ENCODE results near the gene B9D1. TPM values are rescaled to one million over a fixed set of nuclear protein-coding genes. Genes with fewer than 3 reads are reported as not detected.

B9D1 gene
- total RNA-seq, 2 donors from 2014 or later, result 0.37 to 1.2 TPM

DNA sequence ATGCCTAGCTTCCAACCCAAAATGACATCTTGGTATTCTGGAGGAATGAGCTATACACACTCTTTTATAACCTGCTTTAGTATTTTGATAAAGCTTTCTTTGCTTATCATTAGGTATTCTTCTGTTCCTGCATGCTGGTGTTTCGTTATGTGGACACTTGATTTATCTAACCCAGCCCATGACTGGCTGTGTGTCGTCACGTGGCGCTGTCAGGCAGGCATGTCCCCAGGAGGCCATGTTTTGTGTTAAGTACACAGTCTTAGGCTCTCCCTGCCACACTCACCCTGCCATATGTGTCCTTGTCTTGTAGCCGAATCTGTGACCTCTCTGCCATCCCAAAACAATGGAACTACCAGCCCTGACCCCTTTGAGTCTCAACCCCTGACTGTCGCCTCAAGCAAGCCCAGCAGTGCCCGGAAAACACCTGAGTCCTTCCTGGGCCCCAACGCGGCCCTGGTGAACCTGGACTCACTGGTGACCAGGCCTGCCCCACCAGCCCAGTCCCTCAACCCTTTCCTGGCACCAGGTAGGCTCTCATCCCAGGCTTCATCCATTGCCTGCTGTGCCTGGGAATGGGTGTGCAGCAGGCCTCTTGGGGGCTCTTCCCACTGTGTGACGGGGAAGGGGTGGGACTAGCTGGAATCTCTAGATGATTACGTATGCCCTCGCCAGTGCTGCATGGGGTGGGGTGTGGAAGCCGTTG lies 30.8 kb downstream of the B9D1 start:
- Mint-ChIP-seq H3K27me3 (peaks cover 14% of the 10 kb centered on the region), H3K4me3 (no peak overlapping the region), H3K4me1 (peaks cover 4% of the 10 kb centered on the region), H3K36me3 (ENCODE audit: low read depth) (no peaks in the 10 kb centered on the region), H3K27ac (no peak overlapping the region)
- ATAC-seq (no peak), DNase-seq (no peak)
- H3K9me3 ChIP-seq (ENCODE audit: control insufficient read depth, low read length, poor library complexity, severe bottlenecking), result no peaks in the 10 kb centered on the region

- H3K27ac Mint-ChIP-seq, result no peak overlapping the region
- no peak for ATAC-seq
- H3K36me3 Mint-ChIP-seq (ENCODE audit: low read depth), result no peaks in the 10 kb centered on the region
- no peak for DNase-seq
- no peak overlapping the region for H3K4me3 Mint-ChIP-seq
- no peaks in the 10 kb centered on the region for H3K9me3 ChIP-seq (ENCODE audit: control insufficient read depth, low read length, poor library complexity, severe bottlenecking)
- peaks cover 4% of the 10 kb centered on the region for H3K4me1 Mint-ChIP-seq
- H3K27me3 Mint-ChIP-seq, result peaks cover 14% of the 10 kb centered on the region
These were observed 31.4 kb downstream of the B9D1 start for GRCh38 chr17:19331134-19331533.

DNA sequence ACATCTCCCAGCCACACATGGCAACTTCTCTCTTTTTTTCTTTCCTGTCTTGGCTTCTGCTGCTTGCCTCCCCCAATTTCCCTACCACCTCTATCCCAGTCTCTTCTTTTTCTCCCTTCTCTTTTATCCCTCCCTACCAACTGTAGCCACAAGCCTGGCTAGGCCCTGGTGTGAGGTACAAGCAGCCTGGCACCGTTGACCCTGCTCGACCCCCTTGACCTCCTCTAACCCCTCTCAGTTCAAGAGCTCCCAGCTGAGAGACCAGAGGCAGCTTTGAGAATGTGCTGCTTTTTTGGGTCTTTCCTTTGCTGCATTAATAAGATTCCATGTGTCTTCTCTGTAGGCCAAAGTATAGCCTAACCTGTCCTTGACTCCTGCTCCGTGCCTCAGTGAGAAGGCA lies 32.3 kb downstream of the B9D1 start:
- Mint-ChIP-seq H3K27me3 (peaks cover 10% of the 10 kb centered on the region), H3K36me3 (ENCODE audit: low read depth) (no peaks in the 10 kb centered on the region), H3K4me3 (no peak overlapping the region), H3K4me1 (peaks cover 4% of the 10 kb centered on the region), H3K27ac (no peak overlapping the region)
- no peaks in the 10 kb centered on the region for H3K9me3 ChIP-seq (ENCODE audit: control insufficient read depth, low read length, poor library complexity, severe bottlenecking)
- no peak for DNase-seq
- no peak for ATAC-seq

- Mint-ChIP-seq H3K27me3 (peaks cover 10% of the 10 kb centered on the region), H3K27ac (no peak overlapping the region), H3K4me3 (no peak overlapping the region), H3K4me1 (peaks cover 4% of the 10 kb centered on the region), H3K36me3 (ENCODE audit: low read depth) (no peaks in the 10 kb centered on the region)
- DNase-seq (no peak), ATAC-seq (no peak)
- no peaks in the 10 kb centered on the region for H3K9me3 ChIP-seq (ENCODE audit: control insufficient read depth, low read length, poor library complexity, severe bottlenecking)
These were observed 32.7 kb downstream of the B9D1 start for GRCh38 chr17:19329839-19330238.

- H3K4me1 Mint-ChIP-seq, result peaks cover 4% of the 10 kb centered on the region
- H3K27me3 Mint-ChIP-seq, result peaks cover 10% of the 10 kb centered on the region
- no peak overlapping the region for H3K27ac Mint-ChIP-seq
- no peaks in the 10 kb centered on the region for H3K9me3 ChIP-seq (ENCODE audit: control insufficient read depth, low read length, poor library complexity, severe bottlenecking)
- DNase-seq (no peak), ATAC-seq (no peak)
- H3K36me3 Mint-ChIP-seq (ENCODE audit: low read depth), result no peaks in the 10 kb centered on the region
- H3K4me3 Mint-ChIP-seq, result no peak overlapping the region
These were observed 33.4 kb downstream of the B9D1 start for GRCh38 chr17:19329136-19329535.

- H3K9me3 ChIP-seq (ENCODE audit: control insufficient read depth, low read length, poor library complexity, severe bottlenecking), result no peaks in the 10 kb centered on the region
- no peak for ATAC-seq
- no peak for DNase-seq
- Mint-ChIP-seq H3K27ac (no peak overlapping the region), H3K27me3 (peaks cover 10% of the 10 kb centered on the region), H3K4me1 (peaks cover 4% of the 10 kb centered on the region), H3K36me3 (ENCODE audit: low read depth) (no peaks in the 10 kb centered on the region), H3K4me3 (no peak overlapping the region)
These were observed 34.0 kb downstream of the B9D1 start for GRCh38 chr17:19328441-19329061.

DNA sequence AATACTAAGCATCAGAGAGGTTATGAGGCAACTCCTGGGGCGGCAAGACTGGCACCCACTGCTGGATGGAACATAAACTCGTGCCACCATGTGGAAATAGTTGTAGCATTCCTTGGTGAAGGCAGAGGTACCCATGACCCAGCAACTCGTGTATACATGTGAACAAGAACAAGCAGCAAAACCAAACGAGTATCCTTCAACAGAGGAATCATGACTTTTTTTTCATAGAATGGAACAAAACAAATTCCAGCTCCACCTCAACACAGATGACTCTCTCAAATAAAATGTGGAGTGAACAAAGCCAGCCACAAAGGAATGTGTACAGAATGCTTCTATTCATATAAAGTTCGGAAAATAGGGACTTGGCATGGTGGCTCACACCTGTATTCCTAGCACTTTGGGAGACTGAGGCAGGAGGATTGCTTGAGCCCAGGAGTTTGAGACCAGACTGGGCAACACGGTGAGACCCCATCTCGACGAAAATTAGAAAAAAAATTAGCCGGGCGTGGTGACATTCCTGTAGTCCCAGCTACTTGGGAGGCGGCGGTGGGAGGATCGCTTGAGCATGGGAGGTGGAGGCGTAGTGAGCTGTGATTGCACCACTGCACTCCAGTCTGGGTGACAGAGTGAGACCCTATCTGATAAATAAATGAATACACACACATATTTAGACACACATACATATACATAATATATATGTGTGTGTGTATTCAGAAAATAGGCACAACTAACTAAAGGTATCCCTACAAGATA lies 35.3 kb downstream of the B9D1 start:
- no peak for DNase-seq
- H3K4me1 Mint-ChIP-seq, result no peaks in the 10 kb centered on the region
- ATAC-seq, result no peak

GRCh38 chr17:19325542-19325941 lies 37.0 kb downstream of the B9D1 start:
- Mint-ChIP-seq H3K27ac (no peak overlapping the region), H3K27me3 (peaks cover 17% of the 10 kb centered on the region), H3K4me1 (no peaks in the 10 kb centered on the region), H3K36me3 (ENCODE audit: low read depth) (peaks cover 5% of the 10 kb centered on the region), H3K4me3 (no peak overlapping the region)
- no peak for ATAC-seq
- H3K9me3 ChIP-seq (ENCODE audit: control insufficient read depth, low read length, poor library complexity, severe bottlenecking), result no peaks in the 10 kb centered on the region
- no peak for DNase-seq

More for the DNA sequence above, 35.3 kb downstream of the B9D1 start:
- no peaks in the 10 kb centered on the region for H3K9me3 ChIP-seq (ENCODE audit: control insufficient read depth, low read length, poor library complexity, severe bottlenecking)
- H3K27me3 Mint-ChIP-seq, result peaks cover 17% of the 10 kb centered on the region
- H3K27ac Mint-ChIP-seq, result no peak overlapping the region
- H3K4me3 Mint-ChIP-seq, result no peak overlapping the region
- peaks cover 3% of the 10 kb centered on the region for H3K36me3 Mint-ChIP-seq (ENCODE audit: low read depth)

GRCh38 chr17:19322861-19323260 lies 39.7 kb downstream of the B9D1 start:
- ATAC-seq (no peak), DNase-seq (no peak)
- Mint-ChIP-seq H3K4me3 (no peak overlapping the region), H3K27me3 (peaks cover 7% of the 10 kb centered on the region), H3K36me3 (ENCODE audit: low read depth) (peaks cover 5% of the 10 kb centered on the region), H3K4me1 (no peaks in the 10 kb centered on the region), H3K27ac (no peak overlapping the region)
- H3K9me3 ChIP-seq (ENCODE audit: control insufficient read depth, low read length, poor library complexity, severe bottlenecking), result no peaks in the 10 kb centered on the region

- DNase-seq, result no peak
- Mint-ChIP-seq H3K27me3 (peaks cover 7% of the 10 kb centered on the region), H3K27ac (no peak overlapping the region), H3K4me1 (no peaks in the 10 kb centered on the region), H3K36me3 (ENCODE audit: low read depth) (peaks cover 5% of the 10 kb centered on the region), H3K4me3 (no peak overlapping the region)
- ATAC-seq, result no peak
- H3K9me3 ChIP-seq (ENCODE audit: control insufficient read depth, low read length, poor library complexity, severe bottlenecking), result no peaks in the 10 kb centered on the region
These were observed 40.4 kb downstream of the B9D1 start for GRCh38 chr17:19322129-19322505.

DNA sequence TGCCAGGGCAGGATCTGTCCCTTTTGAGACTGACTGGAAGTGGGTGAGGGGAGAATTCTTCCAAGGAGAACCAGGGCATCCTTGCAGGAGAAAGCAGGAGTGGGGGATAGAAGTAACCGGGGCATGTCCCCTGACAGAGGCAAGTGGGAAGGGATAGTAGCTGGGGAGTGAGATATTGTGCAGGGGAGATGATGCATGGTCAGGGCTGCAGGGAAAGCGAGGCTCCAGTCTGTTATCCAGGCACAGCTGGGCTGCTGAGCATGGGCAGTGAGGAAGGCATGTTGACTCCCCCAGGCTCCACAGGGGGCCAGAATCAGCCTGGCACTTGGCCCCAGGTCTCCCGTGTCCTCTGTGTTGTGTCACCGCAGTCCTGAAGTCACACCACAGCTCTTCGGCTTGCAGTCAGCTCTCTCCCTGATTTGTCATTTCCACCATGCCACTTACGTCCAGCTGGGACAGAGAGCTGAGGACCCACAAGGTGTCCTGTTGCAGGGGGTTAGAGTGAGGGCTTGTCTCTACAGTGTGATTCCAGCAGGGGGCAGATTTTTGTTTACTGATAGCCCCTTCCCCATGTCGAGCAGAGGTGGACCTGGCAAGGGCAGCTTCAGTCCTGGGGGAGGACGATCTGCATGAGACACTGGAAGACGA lies 40.9 kb downstream of the B9D1 start:
- no peak for DNase-seq
- no peaks in the 10 kb centered on the region for H3K4me1 Mint-ChIP-seq
- peaks cover 5% of the 10 kb centered on the region for H3K36me3 Mint-ChIP-seq (ENCODE audit: low read depth)
- H3K27ac Mint-ChIP-seq, result no peak overlapping the region
- no peak overlapping the region for H3K4me3 Mint-ChIP-seq
- H3K27me3 Mint-ChIP-seq, result peaks cover 7% of the 10 kb centered on the region
- no peaks in the 10 kb centered on the region for H3K9me3 ChIP-seq (ENCODE audit: control insufficient read depth, low read length, poor library complexity, severe bottlenecking)
- ATAC-seq, result no peak

DNA sequence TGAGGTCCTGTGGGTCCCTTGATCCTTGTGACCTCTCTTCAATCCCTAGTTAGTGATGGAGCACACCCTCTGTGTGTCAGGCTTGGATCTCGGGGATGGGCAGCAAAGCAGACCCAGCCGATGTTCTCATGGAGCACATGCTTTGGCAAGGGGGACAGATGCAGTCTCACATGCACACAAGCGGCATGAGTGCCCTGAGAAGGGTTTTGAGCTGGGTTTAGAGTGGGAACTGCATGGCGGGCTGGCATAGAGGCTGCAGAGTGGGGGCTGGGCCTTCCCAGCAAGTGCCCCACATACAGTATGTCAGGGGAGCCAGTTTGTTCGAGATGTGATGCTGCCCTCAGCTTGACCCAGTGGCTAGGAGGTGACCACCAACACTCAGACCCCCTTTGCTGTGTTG lies 41.6 kb downstream of the B9D1 start:
- H3K27me3 Mint-ChIP-seq, result peaks cover 7% of the 10 kb centered on the region
- no peak overlapping the region for H3K27ac Mint-ChIP-seq
- DNase-seq (no peak), ATAC-seq (no peak)
- H3K9me3 ChIP-seq (ENCODE audit: control insufficient read depth, low read length, poor library complexity, severe bottlenecking), result no peaks in the 10 kb centered on the region
- no peak overlapping the region for H3K4me3 Mint-ChIP-seq
- peaks cover 5% of the 10 kb centered on the region for H3K36me3 Mint-ChIP-seq (ENCODE audit: low read depth)
- H3K4me1 Mint-ChIP-seq, result no peaks in the 10 kb centered on the region

DNA sequence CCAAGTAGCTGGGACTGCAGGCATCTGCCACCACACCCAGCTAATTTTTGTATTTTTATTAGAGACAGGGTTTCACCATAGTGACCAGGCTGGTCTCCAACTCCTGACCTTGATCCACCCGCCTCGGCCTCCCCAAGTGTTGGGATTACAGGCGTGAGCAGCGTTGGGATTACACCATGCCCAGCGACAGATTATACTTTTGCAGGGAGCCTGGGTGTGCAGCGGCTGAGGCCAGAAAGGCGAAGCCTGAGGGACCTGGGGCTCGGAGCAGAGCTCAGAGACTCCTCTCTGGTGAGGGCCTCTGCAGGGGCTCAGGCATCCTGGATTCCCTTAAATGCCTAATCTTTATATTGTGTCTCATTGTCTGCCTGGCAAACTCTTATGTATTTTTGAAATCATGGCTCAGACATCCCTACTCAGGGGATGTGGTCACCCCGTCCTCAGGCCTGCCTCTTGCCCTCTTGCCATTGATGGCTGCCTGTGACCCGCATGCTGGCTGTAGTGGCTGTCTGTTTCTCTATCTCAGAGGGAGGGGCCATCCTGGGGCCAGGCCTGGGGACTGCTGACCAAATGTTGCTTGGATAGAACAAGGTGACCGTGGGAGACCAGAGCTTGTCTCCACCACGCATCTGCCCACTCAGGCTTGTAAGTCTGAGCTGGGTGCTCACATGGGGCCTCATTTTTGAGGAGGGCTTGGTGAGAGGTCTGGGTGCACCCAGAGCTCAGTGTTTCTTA lies 42.6 kb downstream of the B9D1 start:
- DNase-seq, result no peak
- Mint-ChIP-seq H3K36me3 (ENCODE audit: low read depth) (peaks cover 5% of the 10 kb centered on the region), H3K27ac (no peak overlapping the region), H3K4me3 (no peak overlapping the region), H3K27me3 (peaks cover 7% of the 10 kb centered on the region), H3K4me1 (no peaks in the 10 kb centered on the region)
- H3K9me3 ChIP-seq (ENCODE audit: control insufficient read depth, low read length, poor library complexity, severe bottlenecking), result no peaks in the 10 kb centered on the region
- ATAC-seq, result no peak
